Stimulated activated CD4-positive, alpha-beta T cell treated with anti-CD3 and anti-CD28 coated beads, TNF-alpha, amount 100 ng/mL, for 48 hours (primary cell): Measurements from ENCODE around the gene ZBTB7C.

Source experiments
- DNase-seq, 3 donors: peaks; one replicate each; pipeline ENCODE4 v3.0.0-alpha.2; 2020; ENCODE audit warnings: low read depth in 3 of 3

ZBTB7C gene

GRCh38 chr18:48091869-48092497, 317.2 kb downstream of the ZBTB7C start:
- no peak for DNase-seq

- DNase-seq = no peak
Observed at GRCh38 chr18:48090702-48091101, 318.5 kb downstream of the ZBTB7C start.

- DNase-seq = no peak
Observed at GRCh38 chr18:48090021-48090420, 319.2 kb downstream of the ZBTB7C start.

GRCh38 chr18:48085781-48086487, 323.2 kb downstream of the ZBTB7C start:
- no peak for DNase-seq

GRCh38 chr18:48084858-48085257, 324.3 kb downstream of the ZBTB7C start:
- no peak for DNase-seq

- DNase-seq = no peak
Observed at GRCh38 chr18:48084041-48084757, 325.0 kb downstream of the ZBTB7C start.

- DNase-seq = no peak
Observed at GRCh38 chr18:48080546-48080945, 328.6 kb downstream of the ZBTB7C start.

- DNase-seq = no peak
Observed at GRCh38 chr18:48079885-48080284, 329.3 kb downstream of the ZBTB7C start.

GRCh38 chr18:48078448-48078847, 330.7 kb downstream of the ZBTB7C start:
- DNase-seq = no peak

- DNase-seq = no peak
Observed at GRCh38 chr18:48077291-48077690, 331.9 kb downstream of the ZBTB7C start.

- no peak for DNase-seq
Observed at GRCh38 chr18:48076461-48076860, 332.7 kb downstream of the ZBTB7C start.

GRCh38 chr18:48075707-48076093, 333.5 kb downstream of the ZBTB7C start:
- no peak for DNase-seq

GRCh38 chr18:48074929-48075706, 334.1 kb downstream of the ZBTB7C start:
- DNase-seq = no peak

- no peak for DNase-seq
Observed at GRCh38 chr18:48073211-48073930, 335.8 kb downstream of the ZBTB7C start.

- DNase-seq = no peak
Observed at GRCh38 chr18:48072428-48073204, 336.6 kb downstream of the ZBTB7C start.

- DNase-seq = no peak
Observed at GRCh38 chr18:48068916-48069445, 340.2 kb downstream of the ZBTB7C start.

- DNase-seq = no peak
Observed at GRCh38 chr18:48066225-48066652, 342.9 kb downstream of the ZBTB7C start.

GRCh38 chr18:48065601-48065995, 343.6 kb downstream of the ZBTB7C start:
- no peak for DNase-seq

GRCh38 chr18:48064978-48065600, 344.1 kb downstream of the ZBTB7C start:
- DNase-seq = no peak
